ENCODE results near the gene TMEM132A.

TMEM132A gene

GRCh38 chr11:60984636-60985035 is 60.4 kb downstream of the TMEM132A start:
- no peak overlapping the region for H3K4me3 ChIP-seq (ENCODE audit: low read depth, low read length)
- DNase-seq (ENCODE audit: low read depth, low spot score): no peak
- CTCF ChIA-PET: interaction anchor here (0.9 to 1.3 kb wide), 2 partner anchors 14 to 15 kb away, joined by 4 to 5 read pairs; partner anchors contain the start of gene CD6

DNA sequence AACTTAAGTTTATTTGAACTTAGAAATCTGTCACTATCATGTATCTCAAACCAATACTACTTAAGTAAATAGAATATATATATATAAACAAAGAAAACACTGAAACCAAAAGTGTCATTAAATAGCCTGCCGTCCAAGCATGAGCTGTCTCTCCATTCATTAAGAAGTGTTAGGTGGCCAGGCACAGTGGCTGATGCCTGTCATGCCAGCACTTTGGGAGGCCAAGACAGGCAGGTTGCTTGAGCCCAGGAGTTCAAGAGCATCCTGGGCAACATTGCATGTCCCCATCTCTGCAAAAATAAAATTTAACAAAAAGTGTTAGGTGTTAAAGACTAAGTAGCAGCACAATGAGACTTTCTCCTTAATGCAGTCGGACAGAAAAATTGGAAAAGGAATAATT is 61.2 kb downstream of the TMEM132A start:
- POLR2A ChIA-PET: no interaction called here
- TF ChIP-seq, protein P1, sequence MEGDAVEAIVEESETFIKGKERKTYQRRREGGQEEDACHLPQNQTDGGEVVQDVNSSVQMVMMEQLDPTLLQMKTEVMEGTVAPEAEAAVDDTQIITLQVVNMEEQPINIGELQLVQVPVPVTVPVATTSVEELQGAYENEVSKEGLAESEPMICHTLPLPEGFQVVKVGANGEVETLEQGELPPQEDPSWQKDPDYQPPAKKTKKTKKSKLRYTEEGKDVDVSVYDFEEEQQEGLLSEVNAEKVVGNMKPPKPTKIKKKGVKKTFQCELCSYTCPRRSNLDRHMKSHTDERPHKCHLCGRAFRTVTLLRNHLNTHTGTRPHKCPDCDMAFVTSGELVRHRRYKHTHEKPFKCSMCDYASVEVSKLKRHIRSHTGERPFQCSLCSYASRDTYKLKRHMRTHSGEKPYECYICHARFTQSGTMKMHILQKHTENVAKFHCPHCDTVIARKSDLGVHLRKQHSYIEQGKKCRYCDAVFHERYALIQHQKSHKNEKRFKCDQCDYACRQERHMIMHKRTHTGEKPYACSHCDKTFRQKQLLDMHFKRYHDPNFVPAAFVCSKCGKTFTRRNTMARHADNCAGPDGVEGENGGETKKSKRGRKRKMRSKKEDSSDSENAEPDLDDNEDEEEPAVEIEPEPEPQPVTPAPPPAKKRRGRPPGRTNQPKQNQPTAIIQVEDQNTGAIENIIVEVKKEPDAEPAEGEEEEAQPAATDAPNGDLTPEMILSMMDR (IDR thresholded peaks at IDR 0.05; ENCODE audit: insufficient read depth, low read length, missing control alignments): no peak
- DNase-seq (ENCODE audit: low read depth, low spot score): no peak
- no peak overlapping the region for H3K4me3 ChIP-seq (ENCODE audit: low read depth, low read length)
- CTCF ChIA-PET: interaction anchor here (1.3 to 1.5 kb wide), 2 partner anchors 16 to 18 kb away, joined by 4 to 5 read pairs; no protein-coding TSS in a partner anchor

More at GRCh38 chr11:60984636-60985035, 60.4 kb downstream of the TMEM132A start:
- TF ChIP-seq, protein P1 (IDR thresholded peaks at IDR 0.05; ENCODE audit: insufficient read depth, low read length, missing control alignments): no peak
- POLR2A ChIA-PET: no interaction called here

GRCh38 chr11:60985991-60986915 is 62.0 kb downstream of the TMEM132A start:
- TF ChIP-seq, protein P1 (IDR thresholded peaks at IDR 0.05; ENCODE audit: insufficient read depth, low read length, missing control alignments): no peak
- DNase-seq (ENCODE audit: low read depth, low spot score): no peak
- POLR2A ChIA-PET: no interaction called here
- CTCF ChIA-PET: interaction anchor here (1.3 to 1.5 kb wide), 2 partner anchors 17 to 18 kb away, joined by 4 to 5 read pairs; no protein-coding TSS in a partner anchor
- no peak overlapping the region for H3K4me3 ChIP-seq (ENCODE audit: low read depth, low read length)
